Endodermal cell (in vitro differentiated cells): Measurements from ENCODE around the gene KRTAP10-11. TPM values are rescaled to one million over a fixed set of nuclear protein-coding genes. Genes with fewer than 3 reads are reported as not detected.

Experiments
- DNase-seq: peaks from one replicate; pipeline ENCODE4 v3.0.0-alpha.2; 2017
- H3K27ac ChIP-seq: 2 replicates; pipeline ENCODE4 v1.5.1; 2013; ENCODE audit warnings: mild to moderate bottlenecking, low read depth, low read length, moderate library complexity
- H3K27me3 ChIP-seq: 2 replicates; pipeline ENCODE4 v1.6.1; 2013; ENCODE audit warnings: mild to moderate bottlenecking, low read length, moderate library complexity; ENCODE audit not compliant: insufficient read depth, control insufficient read depth, poor library complexity, severe bottlenecking
- H3K36me3 ChIP-seq: 2 replicates; pipeline ENCODE4 v1.7.0; 2013; ENCODE audit warnings: mild to moderate bottlenecking, low read length, moderate library complexity; ENCODE audit not compliant: control insufficient read depth, insufficient read depth
- H3K4me1 ChIP-seq: one replicate; pipeline ENCODE4 v1.7.0; 2013; ENCODE audit warnings: low read length; ENCODE audit not compliant: control insufficient read depth, insufficient read depth
- H3K4me3 ChIP-seq: 2 replicates; pipeline ENCODE4 v1.5.1; 2013; ENCODE audit warnings: mild to moderate bottlenecking, low read length, moderate library complexity
- H3K9ac ChIP-seq: 2 replicates; pipeline ENCODE4 v1.6.1; 2013; ENCODE audit warnings: mild to moderate bottlenecking, low read length, moderate library complexity; ENCODE audit not compliant: poor library complexity, severe bottlenecking; ENCODE audit errors: extremely low read depth
- H3K9me3 ChIP-seq: 2 replicates; pipeline ENCODE4 v1.6.1; 2013; ENCODE audit warnings: mild to moderate bottlenecking, low read length, moderate library complexity; ENCODE audit not compliant: control insufficient read depth
- H3K27ac Mint-ChIP-seq: 2 replicates; pipeline ENCODE4 v1.8.0; 2020; ENCODE audit warnings: mixed read lengths
- H3K27me3 Mint-ChIP-seq: 2 replicates; pipeline ENCODE4 v1.8.0; 2021; ENCODE audit warnings: mild to moderate bottlenecking, mixed read lengths; ENCODE audit not compliant: insufficient read depth
- H3K36me3 Mint-ChIP-seq: 2 replicates; pipeline ENCODE4 v1.8.0; 2020; ENCODE audit warnings: low read depth, mixed read lengths
- H3K4me1 Mint-ChIP-seq: 2 replicates; pipeline ENCODE4 v1.8.0; 2020; ENCODE audit warnings: mixed read lengths
- H3K4me3 Mint-ChIP-seq: 2 replicates; pipeline ENCODE4 v1.8.0; 2020; ENCODE audit warnings: mild to moderate bottlenecking, moderate library complexity, mixed read lengths
- H3K9me3 Mint-ChIP-seq: 2 replicates; pipeline ENCODE4 v1.8.0; 2020; ENCODE audit warnings: mild to moderate bottlenecking, mixed read lengths
- CTCF ChIP-seq: fragments of 200-600 bp; sonication (generic); conservative IDR thresholded peaks from 2 replicates; pipeline ENCODE4 v1.5.0; 2021; ENCODE audit warnings: antibody characterized with exemption, mild to moderate bottlenecking
- WGBS, 2 experiments: methylation state at CpG; one replicate each; pipeline versions ENCODE4 v1.1.5 to v1.1.7; 2013; ENCODE audit warnings: missing lambda C conversion rate in 2 of 2, mixed read lengths in 1 of 2; ENCODE audit not compliant: insufficient coverage in 1 of 2, insufficient read length in 1 of 2; 5-methylcytosine and 5-hydroxymethylcytosine counted together
- total RNA-seq, 2 donors: library from RNA; stranded (reverse); fragmentation: NEBNext Ultra II Directional in 1 of 2; extraction: Animal tissue kit (Norgen Biotek cat#: 25700) in 1 of 2; gene quantifications; 2 replicates in 1 of 2; 3 replicates in 1 of 2; pipeline ENCODE4 v1.2.1, GENCODE V29; 2021

The KRTAP10-11 gene
- total RNA-seq, 2 donors from 2014 or later = not detected

GRCh38 chr21:44681861-44682579 is 35.8 kb downstream of the KRTAP10-11 start, which contains the start of gene KRTAP12-1:
Gene KRTAP12-1 (minus strand): TSS chr21:44682163. CDS start chr21:44682123, 40 bp downstream.
- 93 to 96% methylated on average over 23 of the region's 23 CpGs for WGBS, 2 experiments
- H3K4me1 ChIP-seq = peaks cover 3% of the 10 kb centered on the region
- no peak within 1 kb of the TSS for H3K4me3 ChIP-seq
- peaks cover 33% of the 10 kb centered on the region for H3K27me3 Mint-ChIP-seq
- no peak for DNase-seq
- H3K9ac ChIP-seq = no peak within 1 kb of the TSS
- H3K9me3 Mint-ChIP-seq = no peaks in the 10 kb centered on the region
- H3K27ac ChIP-seq = no peak within 1 kb of the TSS
- H3K4me1 Mint-ChIP-seq = peaks cover 15% of the 10 kb centered on the region
- no peak within 1 kb of the TSS for H3K4me3 Mint-ChIP-seq
- no peak for TF ChIP-seq CTCF
- H3K27ac Mint-ChIP-seq = peak within 1 kb of the TSS; percentile 13
- H3K9me3 ChIP-seq = no peaks in the 10 kb centered on the region
- no peaks in the 10 kb centered on the region for H3K27me3 ChIP-seq
- H3K36me3 ChIP-seq = no peaks in the 10 kb centered on the region
- no peaks in the 10 kb centered on the region for H3K36me3 Mint-ChIP-seq

GRCh38 chr21:44682580-44683151 is 36.5 kb downstream of the KRTAP10-11 start:
- WGBS, 2 experiments = 88 to 91% methylated on average over 14 to 15 of the region's 15 CpGs
- no peaks in the 10 kb centered on the region for H3K9me3 Mint-ChIP-seq
- Histone ChIP-seq H3K4me3 (no peak overlapping the region), H3K27ac (no peak overlapping the region), H3K9me3 (no peaks in the 10 kb centered on the region), H3K9ac (no peak overlapping the region), H3K36me3 (no peaks in the 10 kb centered on the region), H3K4me1 (peaks cover 9% of the 10 kb centered on the region), H3K27me3 (no peaks in the 10 kb centered on the region)
- DNase-seq = no peak
- peaks cover 21% of the 10 kb centered on the region for H3K4me1 Mint-ChIP-seq
- no peaks in the 10 kb centered on the region for H3K36me3 Mint-ChIP-seq
- H3K4me3 Mint-ChIP-seq = no peak overlapping the region
- H3K27ac Mint-ChIP-seq = peak overlapping the region; percentile 13
- TF ChIP-seq CTCF = no peak
- H3K27me3 Mint-ChIP-seq = peaks cover 28% of the 10 kb centered on the region

GRCh38 chr21:44684077-44684476 is 37.9 kb downstream of the KRTAP10-11 start:
- no peak overlapping the region for H3K9ac ChIP-seq
- H3K27me3 Mint-ChIP-seq = peaks cover 33% of the 10 kb centered on the region

More at GRCh38 chr21:44684077-44684476, 37.9 kb downstream of the KRTAP10-11 start:
- Histone ChIP-seq H3K4me3 (no peak overlapping the region), H3K27ac (no peak overlapping the region), H3K4me1 (peaks cover 12% of the 10 kb centered on the region), H3K9me3 (no peaks in the 10 kb centered on the region), H3K36me3 (no peaks in the 10 kb centered on the region), H3K27me3 (no peaks in the 10 kb centered on the region)
- H3K4me3 Mint-ChIP-seq = no peak overlapping the region
- no peak for DNase-seq
- H3K36me3 Mint-ChIP-seq = no peaks in the 10 kb centered on the region
- no peak for TF ChIP-seq CTCF
- H3K27ac Mint-ChIP-seq = no peak overlapping the region
- 85 to 88% methylated on average over 7 of the region's 7 CpGs for WGBS, 2 experiments
- peaks cover 26% of the 10 kb centered on the region for H3K4me1 Mint-ChIP-seq
- H3K9me3 Mint-ChIP-seq = no peaks in the 10 kb centered on the region
